Measurements from ENCODE around the gene RANBP10. TPM values are rescaled to one million over a fixed set of nuclear protein-coding genes. Genes with fewer than 3 reads are reported as not detected.

The RANBP10 gene
- total and polyA plus RNA-seq, 2 of the 13 experiments (the other 11 are each of a cell fraction or from before 2014, with no cell fraction given), result 9.2 to 22.7 TPM

GRCh38 chr16:67841816-67842508 lies 35.6 kb upstream of the RANBP10 start, which contains the start of gene THAP11 (continued):
- TF ChIP-seq CENPBD1 (CRISPR knock-in tag; IDR thresholded peaks at IDR 0.05; ENCODE audit: borderline replicate concordance, low read depth) (no peak), ZSCAN12 (CRISPR knock-in tag; IDR thresholded peaks at IDR 0.05) (no peak; the same call in 1 of the 2 replicates), ZMYM3 (CRISPR knock-in tag; IDR thresholded peaks at IDR 0.05) (no peak), CBX2 (IDR thresholded peaks at IDR 0.05; ENCODE audit: low read depth, low read length) (no peak), CBX2 (CRISPR knock-in tag; IDR thresholded peaks at IDR 0.05; ENCODE audit: low read depth) (0 out of 2 replicates have a peak, but pooled peaks have one; percentile 53), ZNF552 (CRISPR knock-in tag; IDR thresholded peaks at IDR 0.05; ENCODE audit: borderline replicate concordance) (peak; percentile 54; the same call in 1 of the 2 replicates), ZNF704 (CRISPR knock-in tag; IDR thresholded peaks at IDR 0.05; ENCODE audit: borderline replicate concordance) (no peak), ZNF496 (CRISPR knock-in tag; IDR thresholded peaks at IDR 0.05; ENCODE audit: insufficient replicate concordance) (no peak), ZNF646 (CRISPR knock-in tag; IDR thresholded peaks at IDR 0.05) (0 out of 2 replicates have a peak, but pooled peaks have one; percentile 6), ZNF124 (CRISPR knock-in tag; IDR thresholded peaks at IDR 0.05) (peak; percentile 90), HNF1B (CRISPR knock-in tag; IDR thresholded peaks at IDR 0.05) (peak; percentile 94; the same call in 1 of the 2 replicates), ZNF543 (CRISPR knock-in tag; IDR thresholded peaks at IDR 0.05) (no peak), ZSCAN20 (CRISPR knock-in tag; IDR thresholded peaks at IDR 0.05; ENCODE audit: borderline replicate concordance) (no peak), ZBTB8A (CRISPR knock-in tag; IDR thresholded peaks at IDR 0.05; ENCODE audit: borderline replicate concordance, low read depth) (no peak), ZSCAN30 (CRISPR knock-in tag; IDR thresholded peaks at IDR 0.05) (no peak; the same call in 1 of the 2 replicates), NKX3-1 (CRISPR knock-in tag; IDR thresholded peaks at IDR 0.05) (peak; percentile 75; the same call in 1 of the 2 replicates), ZNF639 (CRISPR knock-in tag; conservative IDR thresholded peaks at IDR 0.05) (no peak; the same call in 1 of the 2 replicates), KAT2B (IDR thresholded peaks at IDR 0.05; ENCODE audit: borderline replicate concordance, low read depth, low read length) (no peak)

All from HepG2 (cell line).